Renal cortex interstitium (tissue), 11 donors: ENCODE data around the gene CMTM4. TPM values are rescaled to one million over a fixed set of nuclear protein-coding genes. Genes with fewer than 3 reads are reported as not detected.
A peak's percentile ranks its signal among the peaks of the same experiment; 100 is the strongest.
"Not testable (repeated sequence)": the region's sequence is repeated elsewhere in the genome, so short reads cannot be mapped to it uniquely, and the experiment has no call there.

Experiments
- DNase-seq, 11 donors: peaks; one replicate each; pipeline ENCODE4 v3.0.0-alpha.2; 2013; ENCODE audit warnings: low read depth in 9 of 11, low spot score in 4 of 11; ENCODE audit errors: extremely low read depth in 1 of 11
- polyA plus RNA-seq, 3 donors: library from polyadenylated mRNA; unstranded; fragments of 120-200 nt; gene quantifications; one replicate each; pipeline ENCODE4 v1.2.1, GENCODE V29; 2013; ENCODE audit not compliant: insufficient read length in 3 of 3

Gene CMTM4
- polyA plus RNA-seq, 3 donors: 65.0 to 70.8 (median 67.1) TPM

- no peak for DNase-seq
These were observed 107.4 kb downstream of the CMTM4 start for GRCh38 chr16:66588981-66589713.

- DNase-seq: no peak
These were observed 108.5 kb downstream of the CMTM4 start for GRCh38 chr16:66587881-66588600.

- DNase-seq: no peak
These were observed 110.9 kb downstream of the CMTM4 start for GRCh38 chr16:66585481-66586239.

- DNase-seq: no peak
These were observed 115.1 kb downstream of the CMTM4 start for GRCh38 chr16:66581246-66581952.

- DNase-seq: peak in 3 of 11 donors; percentile 15 to 22 (median 17)
These were observed 115.8 kb downstream of the CMTM4 start for GRCh38 chr16:66580605-66581209.

- DNase-seq: peak in 3 of 11 donors; percentile 12 to 23 (median 18)
These were observed 117.7 kb downstream of the CMTM4 start, which contains the start of gene CMTM2 for GRCh38 chr16:66578651-66579531. TSS of gene CMTM2 (plus strand) at chr16:66579463. CDS start at chr16:66579608, 145 bp downstream.

GRCh38 chr16:66576296-66576695 lies 120.2 kb downstream of the CMTM4 start:
- DNase-seq: no peak

- no peak for DNase-seq
These were observed 121.5 kb downstream of the CMTM4 start for GRCh38 chr16:66575060-66575459.

GRCh38 chr16:66574531-66574930 lies 122.0 kb downstream of the CMTM4 start:
- DNase-seq: no peak

- DNase-seq: no peak
These were observed 122.5 kb downstream of the CMTM4 start for GRCh38 chr16:66574081-66574480.

- DNase-seq: no peak
These were observed 124.2 kb downstream of the CMTM4 start for GRCh38 chr16:66572356-66572755.

GRCh38 chr16:66569827-66570405 lies 126.6 kb downstream of the CMTM4 start:
- DNase-seq: no peak

GRCh38 chr16:66569131-66569530 lies 127.4 kb downstream of the CMTM4 start:
- DNase-seq: no peak

GRCh38 chr16:66568355-66568754 lies 128.2 kb downstream of the CMTM4 start:
- DNase-seq: no peak

GRCh38 chr16:66567270-66567669 lies 129.3 kb downstream of the CMTM4 start:
- DNase-seq: not testable (repeated sequence)

GRCh38 chr16:66566051-66566901 lies 130.3 kb downstream of the CMTM4 start, which contains the start of gene CMTM1:
TSS of gene CMTM1 (plus strand) at chr16:66566439. CDS start at chr16:66566514, 75 bp downstream.
- DNase-seq: no peak
